ENCODE data around the gene ZBED2.
"Not testable (repeated sequence)": the region's sequence is repeated elsewhere in the genome, so short reads cannot be mapped to it uniquely, and the experiment has no call there.

DNA sequence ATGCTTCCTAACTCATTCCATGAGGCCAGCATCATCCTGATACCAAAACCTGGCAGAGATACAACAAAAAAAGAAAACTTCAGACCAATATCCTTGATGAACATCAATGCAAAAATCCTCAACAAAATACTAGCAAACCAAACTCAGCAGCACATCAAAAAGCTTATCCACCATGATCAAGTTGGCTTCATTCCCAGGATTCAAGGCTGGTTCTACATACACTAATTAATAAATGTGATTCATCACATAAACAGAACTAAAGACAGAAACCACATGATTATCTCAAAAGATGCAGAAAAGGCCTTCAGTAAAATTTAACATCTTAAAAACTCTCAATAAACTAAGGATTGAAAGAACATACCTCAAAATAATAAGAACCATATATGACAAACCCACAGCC, 35.5 kb upstream of the ZBED2 start:
- TF ChIP-seq, protein P1, sequence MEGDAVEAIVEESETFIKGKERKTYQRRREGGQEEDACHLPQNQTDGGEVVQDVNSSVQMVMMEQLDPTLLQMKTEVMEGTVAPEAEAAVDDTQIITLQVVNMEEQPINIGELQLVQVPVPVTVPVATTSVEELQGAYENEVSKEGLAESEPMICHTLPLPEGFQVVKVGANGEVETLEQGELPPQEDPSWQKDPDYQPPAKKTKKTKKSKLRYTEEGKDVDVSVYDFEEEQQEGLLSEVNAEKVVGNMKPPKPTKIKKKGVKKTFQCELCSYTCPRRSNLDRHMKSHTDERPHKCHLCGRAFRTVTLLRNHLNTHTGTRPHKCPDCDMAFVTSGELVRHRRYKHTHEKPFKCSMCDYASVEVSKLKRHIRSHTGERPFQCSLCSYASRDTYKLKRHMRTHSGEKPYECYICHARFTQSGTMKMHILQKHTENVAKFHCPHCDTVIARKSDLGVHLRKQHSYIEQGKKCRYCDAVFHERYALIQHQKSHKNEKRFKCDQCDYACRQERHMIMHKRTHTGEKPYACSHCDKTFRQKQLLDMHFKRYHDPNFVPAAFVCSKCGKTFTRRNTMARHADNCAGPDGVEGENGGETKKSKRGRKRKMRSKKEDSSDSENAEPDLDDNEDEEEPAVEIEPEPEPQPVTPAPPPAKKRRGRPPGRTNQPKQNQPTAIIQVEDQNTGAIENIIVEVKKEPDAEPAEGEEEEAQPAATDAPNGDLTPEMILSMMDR (IDR thresholded peaks at IDR 0.05): not testable (repeated sequence)
- not testable (repeated sequence) for TF ChIP-seq POLR2A (IDR thresholded peaks at IDR 0.05)
